ENCODE measurements around the gene FNBP1. TPM values are rescaled to one million over a fixed set of nuclear protein-coding genes. Genes with fewer than 3 reads are reported as not detected.

The FNBP1 gene
- total and polyA plus RNA-seq, 10 of the 15 experiments (the other 5 are each of a cell fraction or from before 2014, with no cell fraction given) = 64.5 to 353 (median 179) TPM

GRCh38 chr9:129909851-129910250 lies 133.1 kb downstream of the FNBP1 start (continued):
- TF ChIP-seq PAX8 (IDR thresholded peaks at IDR 0.05) = no peak

DNA sequence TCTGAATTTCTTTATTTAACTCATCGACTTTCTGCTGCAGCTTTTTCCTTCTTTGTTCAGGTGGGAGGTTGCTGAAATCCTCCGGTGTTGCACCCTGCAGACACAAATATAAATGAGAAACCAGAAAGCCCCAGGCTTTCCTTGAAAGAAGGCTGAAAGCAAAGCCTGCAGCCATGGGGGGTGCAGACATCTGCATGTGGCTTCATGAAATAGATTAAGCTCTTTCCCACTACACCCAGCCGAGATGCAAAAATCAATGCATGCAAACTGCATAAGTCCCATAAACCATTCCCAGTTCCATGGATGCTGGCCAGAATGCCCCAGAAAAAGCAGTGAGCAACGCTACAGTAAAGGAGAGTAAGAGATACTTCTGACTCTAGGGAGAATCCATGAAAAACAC lies 134.1 kb downstream of the FNBP1 start:
- in situ Hi-C loops (cut with MboI) (no loop called here), intact Hi-C loops (cut with micrococcal nuclease; ENCODE audit: unreplicated experiment) (no loop called here)
- H3K27me3 ChIP-seq (replicated peaks in 1 of 2; ENCODE audit: control insufficient read depth in 2 of 2, insufficient read depth in 2 of 2, low read length in 1 of 2) = no peaks in the 10 kb centered on the region
- no peak overlapping the region for H3K27ac ChIP-seq (ENCODE audit: control insufficient read depth, insufficient read depth)
- BruUV-seq (replicated peaks) = TSS peak; percentile 18
- POLR2A ChIA-PET = no interaction called here
- FAIRE-seq (no peak), ATAC-seq (no peak), DNase-seq (ENCODE audit: low read depth, low spot score) (no peak)
- H4K20me1 ChIP-seq (ENCODE audit: control insufficient read depth, insufficient read depth) = no peaks in the 10 kb centered on the region
- 87% methylated on average over 4 of the region's 4 CpGs for WGBS (ENCODE audit: insufficient coverage, insufficient replicate concordance, low lambda C conversion rate, missing lambda C conversion rate)
- no peak overlapping the region for H3K4me2 ChIP-seq (ENCODE audit: control insufficient read depth, insufficient read depth)
- SMC1A ChIA-PET (ENCODE audit: uncharacterized antibody, unreplicated experiment) = interaction anchor here (1.5 kb wide), 1 partner anchor 16 kb away, joined by 3 read pairs; no protein-coding TSS in a partner anchor
- RAD21 ChIA-PET (ENCODE audit: unreplicated experiment) = no interaction called here
- peaks cover 3% of the 10 kb centered on the region for H3K4me1 ChIP-seq (ENCODE audit: control insufficient read depth, insufficient read depth, low read length)
- no peak overlapping the region for H3K9ac ChIP-seq (ENCODE audit: control insufficient read depth, insufficient read depth, low read length)
- CTCF ChIA-PET = no interaction called here
- TF ChIP-seq RELB (IDR thresholded peaks at IDR 0.05; ENCODE audit: low read depth) (no peak), BACH1 (IDR thresholded peaks at IDR 0.05; ENCODE audit: borderline replicate concordance) (no peak), EZH2 (IDR thresholded peaks at IDR 0.05; ENCODE audit: borderline replicate concordance, control insufficient read depth, low read depth, low read length) (no peak), RFX5 (IDR thresholded peaks at IDR 0.05; ENCODE audit: low read depth, low read length) (no peak), MTA2 (IDR thresholded peaks at IDR 0.05; ENCODE audit: low read depth) (no peak), SMAD5 (IDR thresholded peaks at IDR 0.05; ENCODE audit: low read depth) (no peak)
- H2AFZ ChIP-seq (ENCODE audit: control insufficient read depth, low read depth, low read length) = no peak overlapping the region
- no peak overlapping the region for H3K4me3 ChIP-seq
- H3K79me2 ChIP-seq (ENCODE audit: control insufficient read depth, insufficient read depth, low read length) = peaks cover 3% of the 10 kb centered on the region
- H3K36me3 ChIP-seq (ENCODE audit: control insufficient read depth in 2 of 2, insufficient read depth in 2 of 2, low read length in 1 of 2) = peaks cover 12 to 57% of the 10 kb centered on the region in 2 experiments
- no peaks in the 10 kb centered on the region for H3K9me3 ChIP-seq (replicated peaks; ENCODE audit: control insufficient read depth, insufficient read depth, low read length)
